GM12878 (cell line): ENCODE measurements around the gene PDE7B. TPM values are rescaled to one million over a fixed set of nuclear protein-coding genes. Genes with fewer than 3 reads are reported as not detected.

Source experiments
- ATAC-seq: fragments of 200-7000 bp; cut with Tn5 transposase; 3 replicates; pipeline ENCODE4 v1.9.1; 2020; ENCODE audit warnings: mild to moderate bottlenecking, moderate library complexity
- BruUV-seq: library from RNA; stranded (reverse); fragments of 400-500 nt; replicated peaks from 2 replicates; lab custom pipeline; 2021; lab: Mats Ljungman, UMichigan
- CTCF ChIA-PET: fragments of 300-600 bp; sonication (Branson Sonifier 250); formaldehyde crosslinking; extraction: SDS; loops from one replicate; lab custom pipeline; 2021; ENCODE audit warnings: inconsistent platforms; lab: Yijun Ruan, JAX
- POLR2A ChIA-PET: fragments of 350-600 bp; formaldehyde crosslinking; extraction: SDS; loops from one replicate; lab custom pipeline; 2021; ENCODE audit warnings: inconsistent platforms; lab: Charles Lee
- RAD21 ChIA-PET: fragments of 300-600 bp; sonication (Branson Sonifier 250); formaldehyde crosslinking; loops from one replicate; lab custom pipeline; 2023; ENCODE audit warnings: antibody characterized with exemption; ENCODE audit not compliant: unreplicated experiment; lab: Charles Lee
- SMC1A ChIA-PET: fragments of 300-600 bp; sonication (Branson Sonifier 250); formaldehyde crosslinking; loops from one replicate; lab custom pipeline; 2023; ENCODE audit not compliant: unreplicated experiment, uncharacterized antibody; lab: Charles Lee
- DNase-seq: peaks from one replicate; pipeline ENCODE4 v3.0.0-alpha.2; 2011; ENCODE audit warnings: low read depth, low spot score
- FAIRE-seq: peaks from 3 replicates; lab custom pipeline; 2011; peaks lifted over from hg19 to GRCh38; lab: Jason Lieb, UNC
- H2AFZ ChIP-seq: 2 replicates; pipeline ENCODE4 v1.6.0; 2011; ENCODE audit warnings: low read depth, low read length, control low read depth; ENCODE audit not compliant: control insufficient read depth
- H3K27ac ChIP-seq: 2 replicates; pipeline ENCODE4 v1.5.1; 2011; ENCODE audit warnings: control low read depth; ENCODE audit not compliant: control insufficient read depth, insufficient read depth
- H3K27me3 ChIP-seq, 2 experiments: replicated peaks in 1 of 2; 2 replicates each; pipeline versions ENCODE4 v1.6.0 to v1.6.1; 2011; ENCODE audit warnings: low read length in 1 of 2; ENCODE audit not compliant: control insufficient read depth in 2 of 2, insufficient read depth in 2 of 2
- H3K36me3 ChIP-seq, 2 experiments: 2 replicates each; pipeline ENCODE4 v1.5.1; 2011; ENCODE audit warnings: low read length in 1 of 2; ENCODE audit not compliant: control insufficient read depth in 2 of 2, insufficient read depth in 2 of 2
- H3K4me1 ChIP-seq: 2 replicates; pipeline ENCODE4 v1.6.1; 2011; ENCODE audit warnings: mild to moderate bottlenecking, low read length, moderate library complexity, mixed read lengths; ENCODE audit not compliant: control insufficient read depth, insufficient read depth
- H3K4me2 ChIP-seq: 2 replicates; pipeline ENCODE4 v1.6.0; 2011; ENCODE audit warnings: control low read depth; ENCODE audit not compliant: control insufficient read depth, insufficient read depth
- H3K4me3 ChIP-seq: fragments of 200-600 bp; sonication (generic); 2 replicates; pipeline ENCODE4 v1.5.1; 2016
- H3K79me2 ChIP-seq: 2 replicates; pipeline ENCODE4 v1.6.0; 2011; ENCODE audit warnings: low read length; ENCODE audit not compliant: control insufficient read depth, insufficient read depth
- H3K9ac ChIP-seq: 2 replicates; pipeline ENCODE4 v1.8.0; 2011; ENCODE audit warnings: low read length, control low read depth, mixed read lengths; ENCODE audit not compliant: control insufficient read depth, insufficient read depth
- H3K9me3 ChIP-seq: replicated peaks from 3 replicates; pipeline ENCODE4 v1.5.1; 2011; ENCODE audit warnings: mild to moderate bottlenecking, low read length; ENCODE audit not compliant: control insufficient read depth, insufficient read depth
- H4K20me1 ChIP-seq: 2 replicates; pipeline ENCODE4 v1.6.0; 2011; ENCODE audit not compliant: control insufficient read depth, insufficient read depth
- ASH2L ChIP-seq: fragments of 300-600, 200-600 bp; sonication (generic); IDR thresholded peaks from 2 replicates; pipeline ENCODE4 v1.6.1; 2017; ENCODE audit warnings: low read depth, mild to moderate bottlenecking, borderline replicate concordance
- ATF7 ChIP-seq: fragments of 450-650 bp; IDR thresholded peaks from 2 replicates; pipeline ENCODE4 v1.6.1; 2016; ENCODE audit warnings: low read depth, mild to moderate bottlenecking
- BCLAF1 ChIP-seq: fragments of 450-650 bp; IDR thresholded peaks from 2 replicates; pipeline ENCODE4 v1.6.1; 2017; ENCODE audit warnings: antibody characterized with exemption, mild to moderate bottlenecking, moderate library complexity
- CHD1 ChIP-seq: IDR thresholded peaks from 2 replicates; pipeline ENCODE4 v1.6.1; 2012; ENCODE audit warnings: low read depth, low read length, improper control_type of control experiment
- HDAC2 ChIP-seq: fragments of 200-600 bp; sonication (generic); IDR thresholded peaks from 2 replicates; pipeline ENCODE4 v1.6.1; 2017
- NBN ChIP-seq: fragments of 450-650 bp; IDR thresholded peaks from 2 replicates; pipeline ENCODE4 v1.6.1; 2016
- NRF1 ChIP-seq: conservative IDR thresholded peaks from 2 replicates; pipeline ENCODE4 v1.6.1; 2011; ENCODE audit warnings: mild to moderate bottlenecking, low read depth, low read length, improper control_type of control experiment
- POLR2A ChIP-seq: IDR thresholded peaks from 2 replicates; pipeline ENCODE4 v1.6.1; 2011; ENCODE audit warnings: low read depth, mild to moderate bottlenecking, low read length
- RAD21 ChIP-seq: IDR thresholded peaks from 2 replicates; pipeline ENCODE4 v1.6.1; 2011; ENCODE audit warnings: mild to moderate bottlenecking, low read depth, low read length, moderate library complexity; ENCODE audit not compliant: insufficient read depth
- RCOR1 ChIP-seq: conservative IDR thresholded peaks from 2 replicates; pipeline ENCODE4 v1.6.1; 2012; ENCODE audit warnings: low read depth, low read length, improper control_type of control experiment
- SIX5 ChIP-seq: IDR thresholded peaks from 2 replicates; pipeline ENCODE4 v1.6.1; 2011; ENCODE audit warnings: mild to moderate bottlenecking, low read depth, low read length, moderate library complexity; ENCODE audit not compliant: severe bottlenecking
- SMC3 ChIP-seq: IDR thresholded peaks from 2 replicates; pipeline ENCODE4 v1.6.1; 2011; ENCODE audit warnings: low read length, improper control_type of control experiment, borderline replicate concordance
- SPI1 ChIP-seq: IDR thresholded peaks from 2 replicates; pipeline ENCODE4 v1.6.1; 2011; ENCODE audit warnings: low read depth, mild to moderate bottlenecking, low read length, moderate library complexity, borderline replicate concordance; ENCODE audit not compliant: insufficient read depth
- SREBF2 ChIP-seq: IDR thresholded peaks from 2 replicates; pipeline ENCODE4 v1.6.1; 2012; ENCODE audit warnings: mild to moderate bottlenecking, low read length
- TBL1XR1 ChIP-seq: IDR thresholded peaks from 2 replicates; pipeline ENCODE4 v1.6.1; 2012; ENCODE audit warnings: low read depth, low read length, improper control_type of control experiment
- ZBTB33 ChIP-seq: fragments of 450-650 bp; IDR thresholded peaks from 2 replicates; pipeline ENCODE4 v1.6.1; 2017; ENCODE audit warnings: mild to moderate bottlenecking
- ZNF274 ChIP-seq: IDR thresholded peaks from one replicate; pipeline ENCODE4 v1.8.0; 2011; ENCODE audit not compliant: insufficient read length, insufficient read depth
- ZSCAN29 ChIP-seq: fragments of 450-650 bp; IDR thresholded peaks from 2 replicates; pipeline ENCODE4 v1.6.1; 2017; ENCODE audit warnings: mild to moderate bottlenecking, moderate library complexity
- WGBS: methylation state at CpG from one replicate; pipeline ENCODE4 v1.1.6; 2016; ENCODE audit warnings: low lambda C conversion rate; ENCODE audit not compliant: insufficient replicate concordance, insufficient coverage; ENCODE audit errors: missing lambda C conversion rate; 5-methylcytosine and 5-hydroxymethylcytosine counted together
- in situ Hi-C: fragments of 300-500 bp; cut with MboI; formaldehyde crosslinking; loops from 9 replicates; pipeline ENCODE4 v1.14.3; 2018; ENCODE audit warnings: mixed read lengths
- intact Hi-C: fragments of 100-400 bp; cut with micrococcal nuclease; formaldehyde crosslinking; loops from one replicate; pipeline ENCODE4 v1.14.2; 2022; ENCODE audit not compliant: unreplicated experiment
- polyA plus RNA-seq, 11 experiments: library from polyadenylated mRNA; depleted of rRNA in 4 of 11; unstranded in 6 of 11; stranded (reverse) in 5 of 11; fragments of >200 nt; fragmentation: Nextera tagmentation in 4 of 11; fragmentation: Illumina TruSeq in 1 of 11; extraction: Ambion mirVana in 4 of 11; extraction: Trizol in 1 of 11; gene quantifications; 1 replicate in 1 of 11; 2 replicates in 10 of 11; pipeline versions ENCODE4 v1.2.1 to v1.2.3, GENCODE V29; 2011 to 2016; ENCODE audit warnings: inconsistent platforms in 2 of 11, missing spikeins in 2 of 11, low read depth in 1 of 11
- total RNA-seq, 4 experiments: library from RNA; depleted of rRNA in 3 of 4; stranded (reverse); fragments of >200 nt in 3 of 4; fragmentation: Illumina TruSeq in 1 of 4; extraction: Trizol in 1 of 4; gene quantifications; 2 replicates each; pipeline versions ENCODE4 v1.2.1 to v1.2.3, GENCODE V29; 2013 to 2021

The PDE7B gene
- total and polyA plus RNA-seq, 10 of the 15 experiments (the other 5 are each of a cell fraction or from before 2014, with no cell fraction given): not detected

DNA sequence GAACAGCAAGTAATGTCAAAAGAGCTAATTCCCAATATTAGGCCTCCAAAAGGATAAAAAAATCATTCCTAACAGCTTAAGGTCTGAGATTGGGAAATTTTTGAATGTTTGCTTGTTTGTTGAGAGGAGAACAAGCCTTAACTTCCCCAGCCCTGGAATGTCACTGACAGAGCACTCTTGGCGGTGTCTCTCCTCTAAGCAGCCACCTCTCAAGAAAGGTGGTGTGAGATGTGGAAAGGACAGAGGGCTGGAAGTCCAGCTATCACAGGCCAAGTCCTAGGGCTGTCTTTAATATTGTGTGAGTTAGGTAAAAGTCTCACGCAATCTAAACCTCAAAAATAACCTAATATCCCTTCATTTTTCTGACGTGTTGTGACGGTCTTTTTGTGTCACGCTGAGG is 297.0 kb downstream of the PDE7B start:
- SMC1A ChIA-PET: no interaction called here

More for the DNA sequence above, 297.0 kb downstream of the PDE7B start:
- in situ Hi-C loops: no loop called here
- DNase-seq (no peak), FAIRE-seq (no peak), ATAC-seq (no peak)
- no peak overlapping the region for H3K27ac ChIP-seq
- no peaks in the 10 kb centered on the region for H3K4me1 ChIP-seq
- intact Hi-C loops: no loop called here
- H3K79me2 ChIP-seq: no peaks in the 10 kb centered on the region
- no peaks in the 10 kb centered on the region for H4K20me1 ChIP-seq
- no peak overlapping the region for H2AFZ ChIP-seq
- no peak overlapping the region for H3K4me3 ChIP-seq
- H3K9ac ChIP-seq: no peak overlapping the region
- 51% methylated on average over 5 of the region's 5 CpGs for WGBS
- H3K27me3 ChIP-seq: peaks cover 0 to 3% of the 10 kb centered on the region in 2 experiments; a peak in 1 of 4 replicates
- POLR2A ChIA-PET: no interaction called here
- CTCF ChIA-PET: no interaction called here
- no peak overlapping the region for H3K4me2 ChIP-seq
- no peaks in the 10 kb centered on the region for H3K9me3 ChIP-seq
- RAD21 ChIA-PET: no interaction called here
- no TSS peak for BruUV-seq
- TF ChIP-seq SPI1 (no peak), RAD21 (no peak), POLR2A (no peak), TBL1XR1 (no peak), RCOR1 (no peak), HDAC2 (no peak), SIX5 (no peak), CHD1 (no peak), SREBF2 (no peak), SMC3 (no peak), ASH2L (no peak), NBN (no peak), ZNF274 (no peak), ZBTB33 (no peak), ZSCAN29 (no peak), BCLAF1 (no peak), ATF7 (no peak), NRF1 (no peak)
- H3K36me3 ChIP-seq: no peaks in the 10 kb centered on the region
